Stimulated activated CD4-positive, alpha-beta T cell treated with anti-CD3 and anti-CD28 coated beads, Interleukin-4, amount 100 ng/mL, for 48 hours (primary cell): ENCODE data around the gene TRAF3.

ENCODE experiments used
- DNase-seq, 2 donors: peaks; one replicate each; pipeline ENCODE4 v3.0.0-alpha.2; 2020; ENCODE audit warnings: low read depth in 2 of 2

TRAF3 gene

DNA sequence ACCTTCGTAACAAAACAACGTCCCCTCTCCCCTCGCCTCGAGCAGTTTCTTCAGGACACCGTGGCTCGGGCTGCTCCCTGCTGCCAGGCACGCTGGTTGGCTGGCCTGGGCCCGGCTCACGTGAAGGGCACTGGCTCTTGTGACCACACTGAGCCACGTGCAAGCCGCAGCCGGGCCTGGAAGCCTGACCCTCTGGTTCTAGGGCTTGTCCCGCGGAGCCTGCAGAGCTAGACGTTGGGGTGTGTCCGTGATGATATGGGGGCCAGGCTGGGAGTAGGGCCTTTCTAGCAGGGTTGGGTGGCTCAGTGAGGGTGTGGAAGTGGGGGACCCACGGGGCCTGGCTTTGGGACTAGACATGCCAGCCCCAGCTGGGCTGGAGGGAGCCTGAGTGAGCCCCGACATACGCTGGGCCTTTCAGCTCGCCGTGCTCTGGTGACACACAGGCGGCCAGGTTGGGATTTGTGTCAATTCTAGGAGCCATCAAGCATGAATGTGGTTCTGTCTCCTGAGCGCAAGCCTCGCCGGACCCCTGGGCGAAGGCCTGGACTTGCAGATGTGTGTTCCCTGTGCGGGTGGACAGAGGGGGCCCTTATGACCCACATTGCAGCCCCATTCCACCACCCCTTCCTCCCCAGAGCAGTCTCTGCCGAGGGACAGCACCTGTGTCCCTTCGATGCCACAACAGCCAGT is 131.7 kb downstream of the TRAF3 start:
- DNase-seq = no peak

GRCh38 chr14:102909462-102909861 is 132.2 kb downstream of the TRAF3 start:
- no peak for DNase-seq

GRCh38 chr14:102909911-102910310 is 132.7 kb downstream of the TRAF3 start:
- no peak for DNase-seq

DNA sequence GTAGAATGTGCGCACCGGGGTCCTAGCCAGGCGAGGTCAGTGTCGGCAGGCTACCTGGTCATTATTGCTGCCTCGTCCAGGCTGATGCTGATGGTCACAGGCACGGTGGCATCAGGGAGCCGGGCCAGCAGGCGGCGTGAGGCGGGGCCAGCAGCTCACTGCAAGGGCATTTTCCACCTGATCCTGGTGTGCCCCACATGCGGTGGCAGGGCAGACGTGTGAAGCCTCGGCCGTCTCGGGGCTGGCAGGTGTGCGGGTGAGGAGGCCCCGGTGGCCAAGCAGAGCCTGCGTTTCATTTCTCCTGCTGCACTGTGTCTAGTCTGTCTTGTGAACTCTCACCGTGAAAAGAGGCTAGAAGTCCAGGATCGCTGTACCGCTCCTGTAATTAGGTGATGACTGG is 133.2 kb downstream of the TRAF3 start:
- no peak for DNase-seq

GRCh38 chr14:102911541-102911951 is 134.3 kb downstream of the TRAF3 start:
- no peak for DNase-seq

DNA sequence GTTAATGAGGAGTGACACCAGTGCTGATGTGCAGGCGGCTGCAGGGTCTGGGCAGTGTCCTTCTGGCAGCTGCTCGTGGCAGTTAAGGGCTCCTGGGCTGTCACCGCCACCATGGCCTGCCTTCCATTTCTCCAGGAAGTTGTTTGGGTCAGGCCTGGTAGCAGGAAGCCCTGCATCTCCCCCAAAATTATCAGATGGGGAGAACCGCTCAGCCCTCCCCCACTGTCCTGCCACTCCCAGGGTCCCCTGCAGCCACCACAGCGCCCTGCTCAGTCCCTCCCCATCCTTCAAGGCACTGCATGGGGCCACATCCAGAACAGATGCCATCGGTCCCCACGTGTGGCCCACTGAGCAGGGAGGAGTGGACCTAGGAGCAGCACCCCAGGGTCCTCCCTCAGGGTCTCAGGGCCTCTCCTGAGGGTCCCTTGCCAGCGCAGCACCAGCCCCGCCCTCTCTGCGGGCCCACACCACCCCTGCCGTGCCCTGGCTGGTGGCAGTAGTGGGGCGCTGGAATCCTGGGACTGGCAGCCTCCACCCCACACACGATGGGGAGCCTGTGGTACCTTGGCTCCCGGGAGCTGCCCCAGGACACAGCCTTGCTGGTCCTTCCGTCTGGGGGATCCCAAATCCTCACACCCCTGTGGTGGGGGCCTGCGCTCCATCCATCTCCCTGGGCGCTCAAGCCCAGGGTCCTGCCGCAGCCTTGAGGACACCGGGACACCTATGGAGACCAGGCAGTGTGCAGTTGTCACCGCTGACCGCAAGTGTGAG is 134.9 kb downstream of the TRAF3 start:
- DNase-seq = no peak

- no peak for DNase-seq
Observed at GRCh38 chr14:102913341-102914211, 136.3 kb downstream of the TRAF3 start.

DNA sequence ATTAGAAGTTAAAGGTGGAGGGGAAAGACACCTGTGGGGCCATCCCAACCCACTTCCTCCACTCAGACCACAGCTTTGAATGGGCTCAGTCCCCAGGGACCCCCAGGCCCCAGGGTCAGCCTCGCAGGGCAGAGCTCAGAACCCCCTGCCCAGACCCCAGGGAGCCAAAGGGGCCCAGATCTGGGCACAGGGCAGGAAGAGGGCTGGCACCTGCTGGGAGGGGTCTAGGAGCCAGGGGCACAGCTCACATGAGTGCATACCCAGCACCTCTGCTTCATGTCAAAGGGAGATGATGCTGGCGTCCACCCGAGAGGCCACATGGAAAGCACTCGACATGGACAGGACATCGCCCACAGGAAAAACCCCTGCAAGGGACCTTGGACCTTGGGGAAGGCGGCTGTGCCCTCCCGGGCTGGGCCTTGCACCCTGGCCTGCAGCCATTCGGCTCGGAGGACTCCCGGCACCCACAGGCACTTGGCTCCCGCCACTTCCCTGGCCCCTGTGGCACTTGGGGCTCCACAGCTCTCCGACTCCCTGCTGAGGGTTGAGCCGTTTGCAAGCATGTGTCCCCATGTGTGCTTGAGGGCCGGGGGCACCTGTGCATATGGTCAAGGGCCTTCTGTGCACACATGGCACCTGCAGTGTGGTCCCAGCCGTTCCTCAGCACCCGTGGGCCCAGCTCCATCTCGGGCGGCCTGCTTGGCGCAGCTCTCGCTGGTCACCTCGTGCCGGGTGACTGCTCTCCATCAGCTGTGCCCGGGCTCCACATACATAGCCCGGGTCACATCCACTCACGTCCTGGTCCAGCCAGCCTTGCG is 137.4 kb downstream of the TRAF3 start:
- DNase-seq = no peak

- DNase-seq = no peak
Observed at GRCh38 chr14:102915292-102916110, 138.3 kb downstream of the TRAF3 start.

GRCh38 chr14:102916347-102917055 is 139.3 kb downstream of the TRAF3 start:
- no peak for DNase-seq

DNA sequence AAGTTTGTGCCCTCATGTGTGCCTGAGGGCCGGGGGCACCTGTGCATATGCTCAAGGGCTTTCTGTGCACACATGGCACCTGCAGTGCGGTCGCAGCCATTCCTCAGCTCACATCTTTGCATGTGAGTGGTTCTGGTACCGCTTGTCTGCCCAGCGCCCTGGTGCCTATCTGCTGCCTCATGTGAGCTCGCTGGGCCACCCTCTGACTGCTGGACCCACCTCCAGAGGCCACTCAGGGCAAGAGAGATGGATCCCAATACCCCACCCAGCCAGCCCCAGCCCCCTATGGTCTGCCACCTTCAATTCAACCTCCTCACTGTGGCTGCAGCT is 139.8 kb downstream of the TRAF3 start:
- no peak for DNase-seq

DNA sequence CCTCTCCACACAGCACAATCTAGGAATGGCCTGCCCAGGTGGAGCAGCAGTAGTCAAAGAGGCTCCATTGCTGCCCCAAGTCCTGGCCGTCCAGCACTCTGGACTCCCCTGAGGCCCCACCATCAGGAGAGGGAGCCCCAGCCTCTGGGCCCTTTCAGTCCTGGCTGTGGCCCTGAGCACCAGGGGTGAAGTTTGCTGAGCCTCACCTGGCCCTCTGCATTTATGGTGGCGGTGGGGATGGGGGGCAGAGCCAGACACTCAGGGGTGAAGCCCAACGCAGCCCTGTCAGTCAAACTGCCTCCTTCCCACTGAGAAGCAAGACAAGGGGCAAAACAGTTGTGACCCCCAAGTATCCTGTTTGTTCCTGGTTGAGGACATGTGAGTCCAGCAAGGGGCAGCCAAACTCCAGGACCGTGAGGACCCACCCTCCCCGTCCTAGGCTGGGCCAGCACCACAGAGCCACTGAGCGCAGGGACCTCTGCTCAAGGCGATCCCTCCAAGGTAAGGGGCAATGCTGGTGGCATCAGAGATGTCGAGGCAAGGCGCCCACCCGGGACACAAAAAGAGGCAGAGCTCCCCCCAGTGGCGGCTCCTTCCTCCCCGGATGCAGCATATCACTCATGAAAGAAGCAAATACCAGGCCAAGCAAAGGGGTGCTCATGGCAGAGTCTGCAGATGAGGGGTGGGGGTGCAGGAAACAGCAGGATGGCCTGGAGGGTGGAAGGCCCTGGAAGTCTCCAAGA is 140.4 kb downstream of the TRAF3 start:
- DNase-seq = peak; percentile 46 to 50

DNA sequence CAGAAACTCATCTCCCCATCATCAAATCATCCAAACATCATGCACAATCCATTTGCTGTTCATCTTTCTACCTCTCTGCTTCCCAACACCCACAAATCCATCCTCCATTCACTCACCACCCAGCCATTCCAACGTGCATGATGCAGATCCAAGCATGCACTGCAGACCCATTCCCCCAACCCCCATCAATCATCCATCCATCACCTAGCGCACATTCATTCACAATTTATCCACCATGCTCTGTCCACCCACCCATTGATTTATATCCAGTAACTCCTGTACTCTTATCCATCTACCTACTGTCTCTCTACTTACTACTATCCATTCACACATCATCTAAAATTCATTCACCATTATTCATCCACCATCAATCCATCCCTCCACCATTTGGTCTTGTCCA is 141.2 kb downstream of the TRAF3 start:
- no peak for DNase-seq

DNA sequence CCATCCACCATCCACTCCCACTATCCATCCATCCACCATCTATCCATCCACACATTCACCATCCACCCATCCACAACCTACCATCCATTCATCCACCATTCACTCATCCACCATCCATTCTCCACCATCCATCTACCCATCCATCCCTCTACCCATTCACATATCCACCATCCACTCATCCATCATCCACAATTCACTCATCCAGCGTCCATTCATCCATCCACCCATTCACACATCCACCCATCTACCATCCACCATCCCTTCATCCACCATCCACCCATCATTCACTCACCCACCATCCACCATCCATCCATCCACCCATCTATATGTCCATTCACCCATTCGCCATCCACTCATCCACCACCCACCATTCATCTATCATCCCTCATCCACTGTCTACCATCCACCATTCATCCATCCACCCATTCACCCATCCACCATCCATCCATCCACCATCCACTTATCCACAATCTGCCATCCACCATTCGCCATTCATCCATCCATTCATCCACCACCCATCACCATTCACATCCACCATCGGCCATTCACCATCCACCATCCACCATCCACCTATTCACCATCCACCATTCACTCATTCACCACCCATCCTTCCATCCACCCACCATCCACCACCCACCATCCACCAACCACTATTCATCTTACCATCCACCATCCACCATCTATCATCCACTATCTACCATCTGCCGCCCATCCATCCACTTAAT is 143.2 kb downstream of the TRAF3 start:
- DNase-seq = no peak

GRCh38 chr14:102920998-102921304 is 143.7 kb downstream of the TRAF3 start:
- DNase-seq = no peak

DNA sequence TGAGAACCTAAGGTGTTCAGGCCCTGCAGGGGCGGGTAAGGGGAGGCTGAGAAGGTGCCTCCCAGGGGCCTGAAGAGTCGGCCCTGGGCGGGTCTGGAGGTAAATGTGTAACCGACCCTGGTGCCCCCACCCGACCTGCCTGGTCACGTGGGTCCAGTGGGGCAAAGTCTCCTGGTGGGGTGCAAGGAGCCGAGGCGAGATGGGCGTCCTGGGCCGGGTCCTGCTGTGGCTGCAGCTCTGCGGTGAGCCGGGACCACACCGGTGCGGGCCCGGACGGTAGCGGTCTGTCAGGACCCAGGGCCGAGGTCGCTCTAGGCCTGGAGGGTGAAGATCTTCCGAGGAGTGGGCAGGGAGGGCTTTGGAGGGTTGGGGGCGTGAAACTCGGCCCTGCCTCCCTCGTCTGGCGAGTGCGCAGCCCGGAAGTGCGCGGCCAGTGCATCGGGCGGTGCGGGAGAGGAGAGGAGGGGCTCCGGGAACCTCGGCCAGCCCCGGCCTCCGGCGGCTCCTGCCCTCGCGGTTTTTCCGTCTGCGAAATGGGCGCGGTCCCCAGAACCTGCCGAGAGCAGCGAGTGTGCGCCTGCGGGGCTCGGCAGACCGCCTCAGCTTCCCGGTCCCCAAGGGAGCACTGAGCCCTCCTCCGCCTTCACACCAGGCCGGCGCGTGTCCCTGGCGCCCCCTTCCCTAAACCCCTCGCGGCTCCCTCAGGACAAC is 145.4 kb downstream of the TRAF3 start, which contains the start of gene AMN:
Gene AMN (plus strand): TSS at position 174 of the 711 bp plus-strand sequence. CDS start 26 bp downstream, at position 200.
- DNase-seq = no peak

- DNase-seq = no peak
Observed at GRCh38 chr14:102923201-102923924, 146.1 kb downstream of the TRAF3 start.
